ENCODE results near the gene NUDT15. TPM values are rescaled to one million over a fixed set of nuclear protein-coding genes. Genes with fewer than 3 reads are reported as not detected.
"Not testable (repeated sequence)": the region's sequence is repeated elsewhere in the genome, so short reads cannot be mapped to it uniquely, and the experiment has no call there.

The NUDT15 gene
- total RNA-seq, 1 donor from 2014 or later = 5.5 TPM

- H3K27me3 Mint-ChIP-seq = no peaks in the 10 kb centered on the region
- ChIA-PET POLR2A (no interaction called here), CTCF (no interaction called here)
- no peak overlapping the region for H3K27ac Mint-ChIP-seq
- DNase-seq (no peak), ATAC-seq (ENCODE audit: low read depth) (no peak)
- H3K36me3 Mint-ChIP-seq (ENCODE audit: low read depth) = peaks cover 59% of the 10 kb centered on the region
- TF ChIP-seq, protein P1, sequence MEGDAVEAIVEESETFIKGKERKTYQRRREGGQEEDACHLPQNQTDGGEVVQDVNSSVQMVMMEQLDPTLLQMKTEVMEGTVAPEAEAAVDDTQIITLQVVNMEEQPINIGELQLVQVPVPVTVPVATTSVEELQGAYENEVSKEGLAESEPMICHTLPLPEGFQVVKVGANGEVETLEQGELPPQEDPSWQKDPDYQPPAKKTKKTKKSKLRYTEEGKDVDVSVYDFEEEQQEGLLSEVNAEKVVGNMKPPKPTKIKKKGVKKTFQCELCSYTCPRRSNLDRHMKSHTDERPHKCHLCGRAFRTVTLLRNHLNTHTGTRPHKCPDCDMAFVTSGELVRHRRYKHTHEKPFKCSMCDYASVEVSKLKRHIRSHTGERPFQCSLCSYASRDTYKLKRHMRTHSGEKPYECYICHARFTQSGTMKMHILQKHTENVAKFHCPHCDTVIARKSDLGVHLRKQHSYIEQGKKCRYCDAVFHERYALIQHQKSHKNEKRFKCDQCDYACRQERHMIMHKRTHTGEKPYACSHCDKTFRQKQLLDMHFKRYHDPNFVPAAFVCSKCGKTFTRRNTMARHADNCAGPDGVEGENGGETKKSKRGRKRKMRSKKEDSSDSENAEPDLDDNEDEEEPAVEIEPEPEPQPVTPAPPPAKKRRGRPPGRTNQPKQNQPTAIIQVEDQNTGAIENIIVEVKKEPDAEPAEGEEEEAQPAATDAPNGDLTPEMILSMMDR (IDR thresholded peaks at IDR 0.05) = no peak
- H3K9me3 Mint-ChIP-seq = no peaks in the 10 kb centered on the region
- intact Hi-C loops (cut with micrococcal nuclease) = no loop called here
- H3K4me1 Mint-ChIP-seq = no peaks in the 10 kb centered on the region
- H3K4me3 Mint-ChIP-seq = no peak overlapping the region
Measured at GRCh38 chr13:48054601-48055000, 17.1 kb downstream of the NUDT15 start.

- intact Hi-C loops (cut with micrococcal nuclease) = no loop called here
- Mint-ChIP-seq H3K27me3 (no peaks in the 10 kb centered on the region), H3K36me3 (ENCODE audit: low read depth) (peaks cover 52% of the 10 kb centered on the region), H3K4me1 (no peaks in the 10 kb centered on the region), H3K9me3 (no peaks in the 10 kb centered on the region), H3K27ac (peak overlapping the region; percentile 8), H3K4me3 (no peak overlapping the region)
- ChIA-PET POLR2A (no interaction called here), CTCF (no interaction called here)
- DNase-seq (no peak), ATAC-seq (ENCODE audit: low read depth) (no peak)
- TF ChIP-seq, protein P1 (IDR thresholded peaks at IDR 0.05) = no peak
Measured at GRCh38 chr13:48055712-48056111, 18.2 kb downstream of the NUDT15 start.

- CTCF ChIA-PET; intact Hi-C loops (cut with micrococcal nuclease); H3K9me3 Mint-ChIP-seq; H3K27me3 Mint-ChIP-seq; H3K4me1 Mint-ChIP-seq; DNase-seq; ATAC-seq (ENCODE audit: low read depth); H3K4me3 Mint-ChIP-seq: not testable (repeated sequence)
- Mint-ChIP-seq H3K36me3 (ENCODE audit: low read depth) (peaks cover 25% of the 10 kb centered on the region), H3K27ac (peak overlapping the region; percentile 38)
- POLR2A ChIA-PET = interaction anchor here (0.6 kb wide), 1 partner anchor 15 kb away, joined by 3 read pairs; no protein-coding TSS in a partner anchor
Measured at GRCh38 chr13:48058536-48058935, 21.0 kb downstream of the NUDT15 start.

DNA sequence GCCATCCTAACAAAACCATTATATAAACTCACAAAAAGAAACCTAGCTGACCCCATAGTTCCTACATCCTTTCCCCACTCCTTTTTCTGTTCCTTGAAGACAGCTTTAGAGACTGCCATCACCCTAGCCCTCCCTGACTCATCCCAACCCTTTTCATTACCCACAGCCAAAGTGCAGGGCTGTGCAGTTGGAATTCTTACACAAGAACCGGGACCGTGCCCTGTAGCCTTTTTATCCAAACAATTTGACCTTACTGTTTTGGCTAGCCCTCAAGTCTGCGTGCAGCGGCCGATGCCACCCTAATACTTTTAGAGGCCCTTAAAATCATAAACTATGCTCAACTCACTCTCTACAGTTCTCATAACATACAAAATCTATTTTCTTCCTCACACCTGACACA, 22.4 kb downstream of the NUDT15 start:
- DNase-seq; ATAC-seq (ENCODE audit: low read depth); H3K4me1 Mint-ChIP-seq; H3K27me3 Mint-ChIP-seq; H3K9me3 Mint-ChIP-seq; CTCF ChIA-PET; POLR2A ChIA-PET; intact Hi-C loops (cut with micrococcal nuclease); H3K4me3 Mint-ChIP-seq; H3K27ac Mint-ChIP-seq: not testable (repeated sequence)
- H3K36me3 Mint-ChIP-seq (ENCODE audit: low read depth) = peaks cover 20% of the 10 kb centered on the region

GRCh38 chr13:48066310-48066989, 28.9 kb downstream of the NUDT15 start:
- no peak overlapping the region for H3K27ac Mint-ChIP-seq
- H3K27me3 Mint-ChIP-seq = no peaks in the 10 kb centered on the region
- TF ChIP-seq, protein P1 (IDR thresholded peaks at IDR 0.05) = no peak
- ChIA-PET POLR2A (no interaction called here), CTCF (no interaction called here)
- H3K4me1 Mint-ChIP-seq = no peaks in the 10 kb centered on the region
- peaks cover 14% of the 10 kb centered on the region for H3K9me3 Mint-ChIP-seq
- intact Hi-C loops (cut with micrococcal nuclease) = no loop called here
- DNase-seq = no peak
- no peak for ATAC-seq (ENCODE audit: low read depth)
- H3K36me3 Mint-ChIP-seq (ENCODE audit: low read depth) = peaks cover 57% of the 10 kb centered on the region
- H3K4me3 Mint-ChIP-seq = no peak overlapping the region

GRCh38 chr13:48068036-48068435, 30.5 kb downstream of the NUDT15 start:
- Mint-ChIP-seq H3K27ac (no peak overlapping the region), H3K4me1 (peaks cover 2% of the 10 kb centered on the region), H3K27me3 (no peaks in the 10 kb centered on the region), H3K36me3 (ENCODE audit: low read depth) (peaks cover 73% of the 10 kb centered on the region), H3K4me3 (no peak overlapping the region), H3K9me3 (peaks cover 19% of the 10 kb centered on the region)
- intact Hi-C loops (cut with micrococcal nuclease) = no loop called here
- TF ChIP-seq, protein P1 (IDR thresholded peaks at IDR 0.05) = no peak
- CTCF ChIA-PET = no interaction called here
- DNase-seq = no peak
- POLR2A ChIA-PET = no interaction called here
- no peak for ATAC-seq (ENCODE audit: low read depth)
